ENCODE results near the gene LETM1.

Gene LETM1

GRCh38 chr4:1903035-1903434 lies 47.1 kb upstream of the LETM1 start (continued):
- no peak for TF ChIP-seq RARB (CRISPR knock-in tag; IDR thresholded peaks at IDR 0.05)
- no peak for TF ChIP-seq ZC3H10 (CRISPR knock-in tag; IDR thresholded peaks at IDR 0.05)
- TF ChIP-seq ISL1 (CRISPR knock-in tag; IDR thresholded peaks at IDR 0.05), result no peak
- no peak for TF ChIP-seq ARNTL (CRISPR knock-in tag; IDR thresholded peaks at IDR 0.05; ENCODE audit: borderline replicate concordance, low read depth)
- TF ChIP-seq ZFP3 (CRISPR knock-in tag; IDR thresholded peaks at IDR 0.05), result no peak
- TF ChIP-seq POU6F1 (CRISPR knock-in tag; IDR thresholded peaks at IDR 0.05; ENCODE audit: borderline replicate concordance, low read depth), result no peak
- TF ChIP-seq ZNF70 (CRISPR knock-in tag; IDR thresholded peaks at IDR 0.05), result no peak
- TF ChIP-seq TSHZ2 (CRISPR knock-in tag; IDR thresholded peaks at IDR 0.05), result no peak
- no peak for TF ChIP-seq CSRNP3 (CRISPR knock-in tag; IDR thresholded peaks at IDR 0.05)

GRCh38 chr4:1902243-1902642 lies 46.3 kb upstream of the LETM1 start:
- no peak for ATAC-seq
- TF ChIP-seq PATZ1 (CRISPR knock-in tag; IDR thresholded peaks at IDR 0.05; ENCODE audit: borderline replicate concordance) (no peak), TOX (CRISPR knock-in tag; IDR thresholded peaks at IDR 0.05; ENCODE audit: borderline replicate concordance) (no peak), OSR1 (CRISPR knock-in tag; IDR thresholded peaks at IDR 0.05) (no peak)

GRCh38 chr4:1901127-1901526 lies 45.2 kb upstream of the LETM1 start:
- TF ChIP-seq ISL1 (CRISPR knock-in tag; IDR thresholded peaks at IDR 0.05), result no peak
- no peak for TF ChIP-seq POU6F1 (CRISPR knock-in tag; IDR thresholded peaks at IDR 0.05; ENCODE audit: borderline replicate concordance, low read depth)
- no peak for TF ChIP-seq CSRNP3 (CRISPR knock-in tag; IDR thresholded peaks at IDR 0.05)
- TF ChIP-seq TSHZ2 (CRISPR knock-in tag; IDR thresholded peaks at IDR 0.05), result no peak
- TF ChIP-seq TCF4 (CRISPR knock-in tag; IDR thresholded peaks at IDR 0.05; ENCODE audit: borderline replicate concordance), result no peak
- no peak for TF ChIP-seq ZNF70 (CRISPR knock-in tag; IDR thresholded peaks at IDR 0.05)
- TF ChIP-seq PATZ1 (CRISPR knock-in tag; IDR thresholded peaks at IDR 0.05; ENCODE audit: borderline replicate concordance), result no peak
- TF ChIP-seq CSDC2 (CRISPR knock-in tag; IDR thresholded peaks at IDR 0.05), result no peak
- TF ChIP-seq RARB (CRISPR knock-in tag; IDR thresholded peaks at IDR 0.05), result no peak
- TF ChIP-seq GLIS3 (CRISPR knock-in tag; IDR thresholded peaks at IDR 0.05), result no peak
- no peak for TF ChIP-seq BACH2 (CRISPR knock-in tag; IDR thresholded peaks at IDR 0.05; ENCODE audit: borderline replicate concordance)
- no peak for TF ChIP-seq ZFP3 (CRISPR knock-in tag; IDR thresholded peaks at IDR 0.05)
- TF ChIP-seq SNAI2 (CRISPR knock-in tag; IDR thresholded peaks at IDR 0.05), result no peak
- TF ChIP-seq ARNTL (CRISPR knock-in tag; IDR thresholded peaks at IDR 0.05; ENCODE audit: borderline replicate concordance, low read depth), result no peak
- TF ChIP-seq ZNF8 (CRISPR knock-in tag; IDR thresholded peaks at IDR 0.05), result no peak
- TF ChIP-seq ESRRG (CRISPR knock-in tag; IDR thresholded peaks at IDR 0.05), result no peak
- TF ChIP-seq TOX (CRISPR knock-in tag; IDR thresholded peaks at IDR 0.05; ENCODE audit: borderline replicate concordance), result no peak
- no peak for TF ChIP-seq ZFP30 (CRISPR knock-in tag; IDR thresholded peaks at IDR 0.05)
- no peak for TF ChIP-seq OSR1 (CRISPR knock-in tag; IDR thresholded peaks at IDR 0.05)
- no peak for TF ChIP-seq ZC3H10 (CRISPR knock-in tag; IDR thresholded peaks at IDR 0.05)
- no peak for ATAC-seq

All from SK-N-SH treated with all-trans-retinoic acid at 6 μM for 48 hours (cell line).